ENCODE measurements around the gene MUC2. TPM values are rescaled to one million over a fixed set of nuclear protein-coding genes. Genes with fewer than 3 reads are reported as not detected.

MUC2 gene
- total RNA-seq, 1 donor from 2014 or later = not detected

DNA sequence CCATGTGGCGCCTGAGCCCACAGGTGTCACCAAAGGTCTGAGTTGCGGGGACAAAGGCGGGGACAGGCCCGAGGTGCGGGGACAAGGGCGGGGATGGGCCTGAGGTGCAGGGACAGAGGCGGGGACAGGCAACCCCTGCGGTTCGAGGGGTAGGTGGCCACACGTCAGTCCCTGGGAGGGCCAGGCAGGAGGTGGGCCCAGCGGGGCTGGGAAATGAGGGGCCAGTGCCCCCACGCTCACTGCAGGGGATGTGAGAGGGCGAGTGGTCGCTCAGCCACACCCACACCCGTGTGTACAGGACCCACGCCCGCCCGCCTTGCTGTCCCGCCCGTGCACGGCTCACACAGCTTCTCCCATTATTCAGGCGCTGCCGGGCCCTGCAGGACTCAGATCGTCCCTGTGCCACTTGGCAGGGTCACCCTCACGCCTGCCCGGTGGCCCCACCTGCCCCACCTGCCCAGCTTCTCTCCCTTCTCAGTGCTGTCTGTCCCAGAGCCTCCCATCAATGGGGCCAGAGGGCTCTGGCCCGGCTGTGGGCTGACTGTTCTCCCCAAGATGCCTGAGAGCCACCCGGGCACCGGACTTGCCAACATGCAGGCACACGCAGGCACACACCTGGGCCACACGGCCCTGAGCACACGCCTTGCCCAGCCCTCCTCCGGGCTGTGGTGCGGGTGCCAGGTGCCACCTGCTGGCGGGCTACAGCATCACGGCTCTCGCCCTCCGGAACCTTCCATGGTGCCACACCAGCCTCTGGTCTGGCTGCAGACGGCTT is 23.9 kb upstream of the MUC2 start:
- Histone ChIP-seq H3K4me1 (peaks cover 9% of the 10 kb centered on the region), H3K4me3 (no peak overlapping the region), H3K27ac (no peak overlapping the region), H3K9me3 (no peaks in the 10 kb centered on the region), H3K36me3 (no peaks in the 10 kb centered on the region), H3K27me3 (no peaks in the 10 kb centered on the region)
- intact Hi-C loops (cut with DNase I) = loop anchor here (5.0 kb wide), 1 partner anchor 198 kb away; no protein-coding TSS in a partner anchor
- no peak for DNase-seq (ENCODE audit: extremely low spot score in 2 of 2)
- TF ChIP-seq, protein P1, sequence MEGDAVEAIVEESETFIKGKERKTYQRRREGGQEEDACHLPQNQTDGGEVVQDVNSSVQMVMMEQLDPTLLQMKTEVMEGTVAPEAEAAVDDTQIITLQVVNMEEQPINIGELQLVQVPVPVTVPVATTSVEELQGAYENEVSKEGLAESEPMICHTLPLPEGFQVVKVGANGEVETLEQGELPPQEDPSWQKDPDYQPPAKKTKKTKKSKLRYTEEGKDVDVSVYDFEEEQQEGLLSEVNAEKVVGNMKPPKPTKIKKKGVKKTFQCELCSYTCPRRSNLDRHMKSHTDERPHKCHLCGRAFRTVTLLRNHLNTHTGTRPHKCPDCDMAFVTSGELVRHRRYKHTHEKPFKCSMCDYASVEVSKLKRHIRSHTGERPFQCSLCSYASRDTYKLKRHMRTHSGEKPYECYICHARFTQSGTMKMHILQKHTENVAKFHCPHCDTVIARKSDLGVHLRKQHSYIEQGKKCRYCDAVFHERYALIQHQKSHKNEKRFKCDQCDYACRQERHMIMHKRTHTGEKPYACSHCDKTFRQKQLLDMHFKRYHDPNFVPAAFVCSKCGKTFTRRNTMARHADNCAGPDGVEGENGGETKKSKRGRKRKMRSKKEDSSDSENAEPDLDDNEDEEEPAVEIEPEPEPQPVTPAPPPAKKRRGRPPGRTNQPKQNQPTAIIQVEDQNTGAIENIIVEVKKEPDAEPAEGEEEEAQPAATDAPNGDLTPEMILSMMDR (IDR thresholded peaks at IDR 0.05) = peak; percentile 69 to 86 (median 73)
- peak; percentile 12 to 15 for TF ChIP-seq POLR2AphosphoS5 (IDR thresholded peaks at IDR 0.05; ENCODE audit: insufficient read depth in 1 of 2, low read depth in 1 of 2)
- no peak for TF ChIP-seq POLR2A (IDR thresholded peaks at IDR 0.05)

DNA sequence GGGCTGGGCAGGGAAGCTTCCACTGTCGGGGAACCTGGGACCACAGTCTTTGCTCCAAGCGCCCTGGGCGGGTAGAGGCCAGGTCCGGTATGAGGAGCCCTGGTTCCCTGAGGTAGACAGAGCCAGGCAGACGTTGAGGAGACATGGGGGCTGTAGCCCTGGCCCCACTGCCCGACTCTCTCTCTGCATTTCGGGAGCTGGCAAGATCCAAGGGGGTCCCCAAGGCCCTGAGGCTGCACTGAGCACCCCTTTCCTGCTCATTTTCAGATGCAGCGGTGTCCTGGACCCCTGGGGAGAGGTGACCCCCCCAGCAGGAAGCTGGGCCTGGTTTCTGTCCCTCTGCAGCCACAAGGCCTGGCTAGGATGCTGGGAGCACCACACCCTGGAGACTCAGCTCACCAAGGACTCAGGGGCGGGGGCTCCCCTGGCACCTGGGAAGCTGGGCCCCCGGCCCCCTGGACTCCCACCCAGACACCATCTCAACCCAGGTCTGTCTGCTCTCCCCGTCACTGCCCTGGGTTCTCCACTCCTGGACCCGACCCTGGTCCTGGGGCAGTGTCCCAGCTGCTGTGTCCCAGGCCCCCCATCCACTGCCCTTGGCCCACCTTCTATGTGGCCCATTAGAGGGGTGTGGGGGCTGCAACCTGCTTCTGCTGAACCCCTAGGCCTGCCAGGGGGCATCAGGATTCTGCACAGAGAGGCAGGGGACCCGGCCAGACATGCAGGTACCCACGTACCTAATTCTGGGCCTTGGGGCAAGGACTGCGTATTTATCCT is 23.1 kb upstream of the MUC2 start:
- no peak for DNase-seq (ENCODE audit: extremely low spot score in 2 of 2)
- Histone ChIP-seq H3K36me3 (no peaks in the 10 kb centered on the region), H3K4me3 (no peak overlapping the region), H3K4me1 (peaks cover 9% of the 10 kb centered on the region), H3K27me3 (no peaks in the 10 kb centered on the region), H3K9me3 (no peaks in the 10 kb centered on the region), H3K27ac (no peak overlapping the region)
- intact Hi-C loops (cut with DNase I) = loop anchor here (5.0 kb wide), 1 partner anchor 199 kb away; no protein-coding TSS in a partner anchor
- no peak for TF ChIP-seq POLR2A (IDR thresholded peaks at IDR 0.05)
- TF ChIP-seq, protein P1 (IDR thresholded peaks at IDR 0.05) = no peak

DNA sequence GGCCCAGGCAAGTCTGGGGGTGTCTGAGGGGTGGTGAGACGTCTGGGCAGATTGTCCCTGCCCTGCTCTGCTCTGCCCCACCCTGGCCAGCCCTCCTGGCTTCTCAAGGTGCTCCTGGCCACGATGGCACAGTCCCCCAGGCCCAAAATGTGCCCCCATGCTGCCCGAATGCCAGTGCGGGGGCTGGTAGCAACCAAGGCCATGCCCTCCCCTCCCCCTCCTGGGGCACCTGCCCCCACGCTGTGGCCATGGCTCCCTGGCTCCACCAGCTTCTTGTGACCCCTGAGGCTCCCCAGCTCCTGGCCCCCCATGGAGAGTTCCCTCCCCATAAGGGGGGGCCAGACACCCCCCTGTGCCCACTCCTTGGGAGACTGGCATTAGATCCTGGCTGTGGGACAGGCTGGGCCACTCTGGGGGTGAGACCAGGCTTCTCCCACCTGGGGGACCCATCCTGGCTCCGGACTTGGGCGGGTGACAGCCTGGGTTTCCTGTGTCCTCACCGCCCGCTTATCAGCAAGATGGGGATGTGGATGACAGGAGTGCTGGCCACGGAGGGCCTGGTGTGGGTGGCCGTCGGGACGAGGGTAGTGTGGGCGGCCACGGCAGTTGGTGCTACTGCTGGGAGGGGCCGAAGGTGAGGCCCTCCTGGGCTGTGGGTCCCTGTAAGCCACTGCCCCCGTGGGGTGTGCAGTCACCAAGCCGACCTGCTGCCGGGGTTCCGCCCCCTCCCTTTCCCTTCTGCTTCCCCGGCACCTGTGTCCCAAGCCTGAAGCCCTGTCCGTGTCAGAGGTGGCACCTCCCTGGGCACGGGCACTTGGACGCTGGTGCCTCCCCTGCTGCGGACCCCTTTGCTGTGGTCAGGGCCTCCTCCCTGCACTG is 22.3 kb upstream of the MUC2 start:
- no peaks in the 10 kb centered on the region for H3K36me3 ChIP-seq
- no peak overlapping the region for H3K27ac ChIP-seq
- no peaks in the 10 kb centered on the region for H3K27me3 ChIP-seq
- H3K9me3 ChIP-seq = no peaks in the 10 kb centered on the region
- H3K4me3 ChIP-seq = no peak overlapping the region
- TF ChIP-seq, protein P1 (IDR thresholded peaks at IDR 0.05) = no peak
- no peak for DNase-seq (ENCODE audit: extremely low spot score in 2 of 2)
- intact Hi-C loops (cut with DNase I) = loop anchor here (5.0 kb wide), 1 partner anchor 200 kb away; no protein-coding TSS in a partner anchor
- H3K4me1 ChIP-seq = peaks cover 9% of the 10 kb centered on the region

DNA sequence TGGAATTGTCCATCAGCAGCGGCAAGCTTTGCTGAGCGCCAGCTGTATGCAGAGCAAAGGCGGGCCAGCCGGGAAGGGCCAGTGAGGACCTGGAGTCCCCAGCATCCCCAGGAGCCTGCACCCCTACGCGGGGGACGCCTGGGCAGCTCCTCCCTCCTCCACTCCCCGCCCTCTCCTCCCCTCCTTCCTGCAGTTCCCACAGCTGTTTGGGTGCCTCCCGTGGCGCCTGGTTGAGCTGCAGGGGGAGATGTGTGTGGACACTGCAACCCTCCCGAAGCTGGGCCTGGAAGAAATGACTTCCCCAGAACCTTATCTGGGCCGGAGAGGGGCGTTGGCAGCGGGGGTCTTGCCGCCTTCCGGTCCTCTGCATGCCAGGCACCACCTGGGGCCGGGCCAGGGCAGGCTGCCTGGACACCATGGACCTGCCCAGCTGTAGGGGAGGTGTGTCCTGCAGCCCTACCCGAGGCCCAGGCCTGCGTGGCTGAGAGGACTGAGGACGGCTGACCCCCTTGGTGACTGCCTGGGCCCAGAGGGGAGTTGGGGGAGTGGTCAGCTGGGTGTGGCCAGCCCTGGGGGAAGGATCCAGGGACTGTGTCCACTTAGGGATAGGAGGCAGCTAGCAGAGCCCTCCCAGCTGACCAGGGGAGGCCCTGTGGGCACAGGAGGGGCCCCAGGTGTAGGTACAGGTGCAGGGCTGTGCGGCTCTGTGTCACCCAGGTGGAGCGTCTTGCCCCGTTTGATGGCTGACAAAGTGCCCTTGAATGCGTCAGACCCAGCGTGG is 21.4 kb upstream of the MUC2 start:
- Histone ChIP-seq H3K4me1 (peaks cover 9% of the 10 kb centered on the region), H3K27me3 (no peaks in the 10 kb centered on the region), H3K4me3 (no peak overlapping the region), H3K9me3 (no peaks in the 10 kb centered on the region), H3K36me3 (no peaks in the 10 kb centered on the region), H3K27ac (no peak overlapping the region)
- intact Hi-C loops (cut with DNase I) = loop anchor here (5.0 kb wide), 1 partner anchor 201 kb away; no protein-coding TSS in a partner anchor
- no peak for DNase-seq (ENCODE audit: extremely low spot score in 2 of 2)
- no peak for TF ChIP-seq POLR2A (IDR thresholded peaks at IDR 0.05)
- no peak for TF ChIP-seq POLR2AphosphoS5 (IDR thresholded peaks at IDR 0.05; ENCODE audit: insufficient read depth in 1 of 2, low read depth in 1 of 2)
- TF ChIP-seq, protein P1 (IDR thresholded peaks at IDR 0.05) = no peak

Measured in vagina (tissue), 2 donors.